PC-3 (cell line): ENCODE measurements around the gene ITFG2.

Experiments
- CTCF ChIP-seq: fragments of 300-600 bp; sonication (generic); conservative IDR thresholded peaks from 2 replicates; pipeline ENCODE4 v1.5.1; 2017; ENCODE audit warnings: antibody characterized with exemption, low read depth, mild to moderate bottlenecking, low read length
- EZH2 ChIP-seq: fragments of 300-600 bp; sonication (generic); IDR thresholded peaks from one replicate; pipeline ENCODE4 v1.6.1; 2017; ENCODE audit warnings: antibody characterized with exemption, mild to moderate bottlenecking, low read length; ENCODE audit not compliant: unreplicated experiment

GRCh38 chr12:2832550-2833127 lies 20.2 kb downstream of the ITFG2 start:
- TF ChIP-seq CTCF (no peak), EZH2 (no peak)
